ENCODE results near the gene TBC1D10A.

Gene TBC1D10A

DNA sequence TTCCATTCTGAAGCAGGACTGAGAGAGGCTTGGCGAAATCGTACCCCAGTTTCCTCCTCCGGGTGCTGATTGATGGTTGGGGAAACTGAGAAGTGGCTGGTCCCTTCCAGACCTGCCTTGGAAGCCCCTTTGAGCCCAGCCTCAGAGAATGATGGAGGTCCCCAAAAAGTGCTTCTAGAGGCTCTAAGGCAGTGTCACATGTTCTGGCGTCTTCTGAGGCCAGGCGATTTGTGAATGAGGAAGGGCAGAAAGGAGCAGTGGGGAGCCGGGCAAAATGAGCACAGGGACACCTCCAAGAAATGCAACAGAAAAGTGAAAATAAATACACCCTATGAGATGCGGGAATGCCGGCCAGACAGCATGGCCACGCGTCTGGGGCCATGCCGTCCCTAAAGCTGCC lies 79.2 kb downstream of the TBC1D10A start:
- H3K27me3 ChIP-seq (ENCODE audit: low read depth, low read length) = peaks cover 24% of the 10 kb centered on the region
- no peaks in the 10 kb centered on the region for H3K36me3 ChIP-seq (replicated peaks; ENCODE audit: low read depth, low read length)
- no peaks in the 10 kb centered on the region for H3K79me2 ChIP-seq (ENCODE audit: low read length)
- no peak overlapping the region for H3K27ac ChIP-seq (ENCODE audit: low read length)
- peak overlapping the region; percentile 83; the same call in 1 of the 2 replicates for H3K4me2 ChIP-seq (ENCODE audit: low read length)
- peaks cover 28% of the 10 kb centered on the region for H3K4me1 ChIP-seq (ENCODE audit: low read length)
- H4K20me1 ChIP-seq (ENCODE audit: insufficient read depth, low read length) = no peaks in the 10 kb centered on the region
- H3K9ac ChIP-seq (ENCODE audit: low read length) = no peak overlapping the region
- H3K4me3 ChIP-seq (ENCODE audit: low read length) = no peak overlapping the region
- no peaks in the 10 kb centered on the region for H3K9me3 ChIP-seq (ENCODE audit: insufficient read depth, low read length)
- TF ChIP-seq, protein P1, sequence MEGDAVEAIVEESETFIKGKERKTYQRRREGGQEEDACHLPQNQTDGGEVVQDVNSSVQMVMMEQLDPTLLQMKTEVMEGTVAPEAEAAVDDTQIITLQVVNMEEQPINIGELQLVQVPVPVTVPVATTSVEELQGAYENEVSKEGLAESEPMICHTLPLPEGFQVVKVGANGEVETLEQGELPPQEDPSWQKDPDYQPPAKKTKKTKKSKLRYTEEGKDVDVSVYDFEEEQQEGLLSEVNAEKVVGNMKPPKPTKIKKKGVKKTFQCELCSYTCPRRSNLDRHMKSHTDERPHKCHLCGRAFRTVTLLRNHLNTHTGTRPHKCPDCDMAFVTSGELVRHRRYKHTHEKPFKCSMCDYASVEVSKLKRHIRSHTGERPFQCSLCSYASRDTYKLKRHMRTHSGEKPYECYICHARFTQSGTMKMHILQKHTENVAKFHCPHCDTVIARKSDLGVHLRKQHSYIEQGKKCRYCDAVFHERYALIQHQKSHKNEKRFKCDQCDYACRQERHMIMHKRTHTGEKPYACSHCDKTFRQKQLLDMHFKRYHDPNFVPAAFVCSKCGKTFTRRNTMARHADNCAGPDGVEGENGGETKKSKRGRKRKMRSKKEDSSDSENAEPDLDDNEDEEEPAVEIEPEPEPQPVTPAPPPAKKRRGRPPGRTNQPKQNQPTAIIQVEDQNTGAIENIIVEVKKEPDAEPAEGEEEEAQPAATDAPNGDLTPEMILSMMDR (IDR thresholded peaks at IDR 0.05; ENCODE audit: low read depth, low read length) = no peak
- TF ChIP-seq EZH2phosphoT487 (IDR thresholded peaks at IDR 0.05; ENCODE audit: low read depth) = no peak
- H2AFZ ChIP-seq (ENCODE audit: low read depth, low read length) = no peak overlapping the region

DNA sequence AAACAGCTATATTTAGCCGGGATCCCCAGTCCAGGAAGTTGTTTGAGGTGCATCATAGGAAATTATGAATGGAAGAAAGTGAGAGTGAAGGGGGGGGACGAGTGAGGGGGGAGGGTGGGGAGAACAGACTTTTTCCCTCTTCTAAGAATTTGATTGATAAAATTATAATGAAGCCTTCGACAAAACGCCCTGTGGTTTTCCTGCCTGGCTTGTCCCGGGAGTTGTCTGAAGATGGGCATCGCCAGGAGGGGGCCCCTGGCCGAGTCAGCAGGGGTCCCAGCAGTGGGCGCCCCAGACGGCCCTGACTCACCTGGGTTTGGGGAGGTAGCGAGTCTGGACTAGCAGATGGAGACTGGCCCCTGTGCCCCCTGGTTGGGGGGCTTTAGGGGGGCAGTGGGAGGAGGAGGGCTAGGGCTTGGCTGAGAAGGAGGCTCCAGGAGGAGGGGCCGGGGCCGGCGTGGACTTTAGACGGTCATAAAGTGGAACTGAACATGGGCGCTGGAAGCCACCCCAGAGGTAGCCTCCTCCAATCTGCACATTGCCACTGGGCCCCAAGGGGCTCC lies 79.8 kb downstream of the TBC1D10A start:
- Histone ChIP-seq H4K20me1 (ENCODE audit: insufficient read depth, low read length) (no peaks in the 10 kb centered on the region), H3K9me3 (ENCODE audit: insufficient read depth, low read length) (no peaks in the 10 kb centered on the region), H3K4me2 (ENCODE audit: low read length) (peak overlapping the region; percentile 83), H3K4me3 (ENCODE audit: low read length) (peak overlapping the region; percentile 76), H3K27ac (ENCODE audit: low read length) (no peak overlapping the region), H3K27me3 (ENCODE audit: low read depth, low read length) (peaks cover 24% of the 10 kb centered on the region), H3K36me3 (replicated peaks; ENCODE audit: low read depth, low read length) (no peaks in the 10 kb centered on the region), H3K9ac (ENCODE audit: low read length) (peak overlapping the region; percentile 49), H3K79me2 (ENCODE audit: low read length) (no peaks in the 10 kb centered on the region), H2AFZ (ENCODE audit: low read depth, low read length) (peak overlapping the region; percentile 80; the same call in 1 of the 2 replicates), H3K4me1 (ENCODE audit: low read length) (peaks cover 21% of the 10 kb centered on the region)
- TF ChIP-seq, protein P1 (IDR thresholded peaks at IDR 0.05; ENCODE audit: low read depth, low read length) = no peak
- no peak for TF ChIP-seq EZH2phosphoT487 (IDR thresholded peaks at IDR 0.05; ENCODE audit: low read depth)

GRCh38 chr22:30245985-30246813 lies 80.5 kb downstream of the TBC1D10A start, which contains the start of gene LIF:
Gene LIF (minus strand): TSS chr22:30246759. CDS start chr22:30246695, 64 bp downstream.
- H3K4me2 ChIP-seq (ENCODE audit: low read length) = peak within 1 kb of the TSS; percentile 83
- H3K4me1 ChIP-seq (ENCODE audit: low read length) = peaks cover 24% of the 10 kb centered on the region
- H2AFZ ChIP-seq (ENCODE audit: low read depth, low read length) = peak within 1 kb of the TSS; percentile 80
- TF ChIP-seq, protein P1 (IDR thresholded peaks at IDR 0.05; ENCODE audit: low read depth, low read length) = peak; percentile 34; the same call in 1 of the 2 replicates
- no peak for TF ChIP-seq EZH2phosphoT487 (IDR thresholded peaks at IDR 0.05; ENCODE audit: low read depth)
- H3K36me3 ChIP-seq (replicated peaks; ENCODE audit: low read depth, low read length) = no peaks in the 10 kb centered on the region
- H3K9ac ChIP-seq (ENCODE audit: low read length) = peak within 1 kb of the TSS; percentile 49
- H3K9me3 ChIP-seq (ENCODE audit: insufficient read depth, low read length) = no peaks in the 10 kb centered on the region
- H4K20me1 ChIP-seq (ENCODE audit: insufficient read depth, low read length) = no peaks in the 10 kb centered on the region
- H3K79me2 ChIP-seq (ENCODE audit: low read length) = no peaks in the 10 kb centered on the region
- peak within 1 kb of the TSS; percentile 76 for H3K4me3 ChIP-seq (ENCODE audit: low read length)
- H3K27me3 ChIP-seq (ENCODE audit: low read depth, low read length) = peaks cover 24% of the 10 kb centered on the region
- H3K27ac ChIP-seq (ENCODE audit: low read length) = no peak within 1 kb of the TSS
